GM21423 (cell line): ENCODE data around the gene SGCE.

Source experiments
- ATAC-seq: cut with Tn5 transposase; IDR thresholded peaks from one replicate; pipeline ENCODE4 v1.9.1; 2021; ENCODE audit warnings: mild to moderate bottlenecking, moderate library complexity; ENCODE audit not compliant: unreplicated experiment

SGCE gene

DNA sequence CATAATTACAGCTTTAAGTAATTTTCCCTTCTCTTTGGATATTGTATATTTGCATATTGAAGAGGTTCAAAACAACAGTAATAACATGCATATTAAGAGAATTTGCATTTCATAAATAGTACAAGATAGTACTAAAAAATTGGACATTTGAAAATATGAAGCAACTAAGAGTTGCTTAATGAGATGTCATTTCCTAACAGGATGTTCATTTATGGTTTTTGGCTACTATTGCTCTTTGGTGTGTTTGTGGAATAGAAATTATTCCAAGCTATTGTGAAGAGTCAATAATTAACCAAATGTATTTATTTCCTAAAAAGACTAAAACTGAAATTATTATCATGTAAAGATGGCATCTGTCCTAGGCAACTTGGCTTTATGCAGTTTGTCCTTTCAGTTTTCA, 4.1 kb upstream of the SGCE start:
- ATAC-seq, result no peak

DNA sequence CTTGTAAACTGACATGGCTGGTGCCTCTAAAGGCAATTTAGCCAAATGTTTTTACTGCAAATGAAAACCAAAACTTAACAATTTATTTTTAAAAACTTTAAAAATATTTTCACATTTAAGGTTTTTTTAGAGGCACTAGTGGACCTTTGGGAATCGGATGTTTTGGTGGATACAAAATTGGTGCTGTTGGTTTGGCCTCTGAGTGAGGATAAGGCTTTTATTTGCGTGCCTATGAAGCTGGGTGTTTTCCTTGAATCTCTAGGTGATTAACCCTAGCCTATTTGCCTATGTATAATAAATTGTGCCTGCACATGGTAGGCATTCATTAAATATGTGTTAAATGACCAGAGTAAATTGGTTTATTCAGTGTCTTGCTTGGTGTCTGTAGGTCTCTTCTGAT, 2.9 kb upstream of the SGCE start:
- ATAC-seq, result no peak

DNA sequence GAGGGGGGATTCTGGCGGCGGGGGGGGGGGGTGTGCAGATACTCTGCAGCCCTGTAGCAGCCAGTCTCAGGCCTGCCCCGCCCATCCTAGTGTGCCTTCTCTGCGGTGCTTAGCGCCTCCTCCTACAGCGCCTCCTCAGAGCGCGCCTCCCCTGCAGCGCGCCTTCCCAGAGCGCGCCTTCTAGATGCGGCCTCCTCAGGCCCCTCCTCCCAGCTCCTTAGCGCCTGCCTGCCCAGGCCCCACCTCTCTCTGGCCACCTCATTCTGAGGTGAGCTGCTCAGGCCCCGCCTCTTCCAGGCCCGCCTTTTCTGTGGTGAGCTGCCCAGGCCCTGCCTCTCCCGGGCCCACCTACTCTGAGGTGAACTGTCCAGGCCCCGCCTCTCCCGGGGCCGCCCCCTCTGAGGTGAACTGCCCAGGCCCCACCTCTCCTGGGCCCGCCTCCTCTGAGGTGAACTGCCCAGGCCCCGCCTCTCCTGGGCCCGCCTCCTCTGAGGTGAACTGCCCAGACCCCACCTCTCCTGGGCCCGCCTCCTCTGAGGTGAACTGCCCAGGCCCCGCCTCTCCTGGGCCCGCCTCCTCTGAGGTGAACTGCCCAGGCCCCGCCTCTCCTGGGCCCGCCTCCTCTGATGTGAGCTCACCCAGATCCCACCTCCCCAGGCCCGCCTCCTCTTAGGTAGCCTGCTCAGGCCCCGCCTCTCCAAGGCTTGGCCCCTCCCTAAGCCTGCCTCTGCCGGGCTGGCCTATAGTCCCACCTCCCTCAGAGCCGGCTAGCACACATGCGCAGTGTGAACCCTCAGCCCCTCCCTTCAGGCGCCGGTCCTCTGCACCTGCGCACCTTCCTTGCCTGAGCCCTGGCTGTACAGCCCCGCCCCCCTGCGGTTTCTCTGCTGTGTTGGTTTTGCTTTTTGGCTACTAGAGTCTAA, 2.1 kb upstream of the SGCE start:
- peak; percentile 79 for ATAC-seq

DNA sequence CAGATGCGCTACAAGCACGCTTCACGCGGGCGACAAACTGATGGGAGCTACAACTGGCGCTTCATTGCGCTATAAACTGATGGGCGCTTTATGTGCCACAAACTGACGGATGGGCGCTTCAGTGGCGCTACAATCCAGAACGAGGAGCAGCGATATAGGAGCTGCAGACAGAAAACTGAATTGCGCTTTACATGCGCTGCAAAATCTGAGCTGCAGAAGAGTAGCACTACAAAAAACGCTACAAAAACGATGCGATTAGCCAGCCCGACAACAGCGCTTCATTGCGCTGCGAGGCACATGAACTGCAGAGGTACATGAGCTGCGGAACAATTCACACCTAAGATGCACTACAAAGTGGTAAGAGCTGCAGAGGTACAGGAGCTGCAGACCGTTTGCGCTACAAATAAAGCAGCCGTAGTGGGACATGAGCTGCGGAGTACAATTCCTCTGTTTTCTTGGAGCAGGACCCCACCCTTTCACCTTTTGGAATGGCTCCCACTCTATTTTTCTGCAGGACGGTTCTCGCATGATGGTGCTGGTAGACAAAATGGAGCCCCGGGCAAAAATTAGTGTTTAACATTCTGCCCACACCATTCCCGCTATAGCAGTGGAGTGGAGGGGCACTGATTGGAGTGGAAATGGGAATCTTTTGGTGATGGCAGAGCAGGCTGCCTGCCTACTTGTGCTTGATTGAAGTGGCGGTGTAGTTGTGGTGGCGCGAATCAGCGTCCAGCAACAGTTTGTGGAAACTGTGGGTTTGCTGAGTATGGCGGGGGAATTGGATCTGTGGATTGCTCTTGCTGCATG, 1.2 kb upstream of the SGCE start:
- no peak for ATAC-seq

DNA sequence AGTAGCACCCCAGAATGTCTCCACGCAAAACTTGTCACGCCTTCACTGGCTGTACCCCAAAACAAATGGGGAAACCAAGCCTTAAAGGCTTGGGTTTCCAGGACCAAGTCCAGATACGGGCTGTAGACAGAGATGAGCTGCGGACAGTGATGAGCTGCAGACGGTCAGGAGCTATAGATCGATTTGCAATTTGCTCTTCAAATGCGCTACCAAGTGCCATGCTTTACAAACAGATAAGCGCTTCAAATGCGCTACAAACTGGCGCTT, 658 bp upstream of the SGCE start:
- ATAC-seq, result no peak

DNA sequence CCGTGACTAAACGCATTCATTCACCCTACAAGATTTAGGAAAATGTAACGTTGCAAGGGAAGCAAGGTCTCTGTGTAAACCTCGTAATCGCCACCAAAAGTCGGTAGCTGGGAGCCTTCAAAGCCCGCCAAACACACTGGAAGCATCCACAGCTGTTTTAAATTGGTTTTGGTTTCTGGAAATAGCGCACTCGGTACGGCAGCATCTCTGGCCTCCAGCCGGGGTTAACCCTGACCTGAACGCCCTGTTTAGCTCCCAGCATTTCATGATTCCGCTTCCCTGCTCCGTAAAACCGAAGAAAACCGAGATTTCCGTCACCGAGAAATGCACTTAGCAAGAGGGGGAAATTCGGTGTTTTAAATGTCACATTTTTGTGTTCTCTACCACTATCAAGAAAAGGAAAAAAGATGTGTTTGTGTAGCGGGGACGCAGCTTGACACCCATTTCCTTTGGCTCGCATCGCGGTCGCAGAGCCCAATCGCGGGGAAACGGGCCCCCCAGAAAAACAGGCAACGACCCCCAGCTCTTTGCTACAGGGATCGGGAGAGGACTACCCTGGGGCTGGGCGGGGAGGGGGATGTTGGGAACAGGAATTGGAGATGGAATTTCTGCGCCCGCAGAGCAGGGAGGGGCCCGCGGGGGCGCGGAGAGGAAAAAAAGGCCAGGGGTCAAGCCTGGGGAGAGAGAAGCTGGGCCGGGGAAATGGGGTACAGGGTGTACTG, 646 bp downstream of the SGCE start:
- no peak for ATAC-seq

DNA sequence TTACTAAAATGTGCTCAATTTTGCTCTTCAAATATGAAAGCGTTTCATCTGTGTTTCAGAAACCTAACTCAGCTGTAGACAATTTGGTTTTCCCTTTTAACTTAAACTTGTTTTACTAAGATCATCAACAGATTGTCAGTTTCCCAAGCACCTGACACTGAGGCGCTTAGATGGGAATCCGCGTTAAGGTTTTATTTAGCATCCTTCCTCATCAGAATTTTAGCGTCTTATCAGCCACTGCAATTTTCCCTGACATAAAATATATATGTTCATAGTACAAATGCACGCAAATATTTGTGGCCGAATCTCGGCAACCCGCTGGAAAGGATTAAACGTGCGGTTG, 1.2 kb downstream of the SGCE start:
- no peak for ATAC-seq

DNA sequence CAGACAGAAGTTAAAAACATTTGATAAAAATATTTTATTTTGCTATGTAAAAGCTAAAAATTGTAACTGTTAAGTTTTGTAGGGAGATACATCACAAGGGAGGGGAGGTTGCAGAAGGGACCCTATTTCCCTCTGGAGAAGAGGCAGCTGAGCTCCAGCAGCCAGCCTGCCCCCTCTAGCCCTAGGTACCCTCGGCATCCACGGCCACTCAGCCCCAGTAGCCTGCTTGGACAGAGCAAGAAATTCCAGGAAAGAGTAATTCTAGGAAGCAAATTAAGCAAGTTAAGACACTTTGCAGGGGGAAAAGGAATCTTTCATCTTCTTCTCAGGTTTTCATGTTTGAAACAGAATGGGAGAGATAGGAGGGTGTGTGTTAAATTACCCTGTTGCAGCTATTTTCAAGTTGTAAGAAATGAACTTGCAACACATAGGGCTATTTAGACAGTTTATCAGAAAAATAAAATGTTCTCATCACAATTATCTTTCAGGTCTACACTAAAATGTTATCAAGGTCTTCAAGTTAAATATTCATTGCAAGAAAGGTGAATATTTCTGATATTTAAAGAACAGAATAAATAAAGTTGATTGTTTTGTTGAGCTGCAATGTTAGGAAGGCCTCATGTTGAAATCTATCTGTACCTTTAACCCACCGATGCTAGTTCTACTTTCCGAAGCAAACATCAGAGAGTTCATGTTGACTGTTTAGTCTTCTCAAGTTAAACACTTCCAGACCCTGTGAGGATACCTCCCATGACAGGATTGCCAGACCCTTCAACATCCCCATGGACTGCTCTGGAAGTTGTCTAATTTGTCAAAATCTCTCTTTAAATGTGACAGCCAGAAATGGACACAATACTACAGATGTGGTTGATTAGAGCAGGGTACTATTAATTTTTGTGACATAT, 5.5 kb downstream of the SGCE start:
- ATAC-seq, result no peak

DNA sequence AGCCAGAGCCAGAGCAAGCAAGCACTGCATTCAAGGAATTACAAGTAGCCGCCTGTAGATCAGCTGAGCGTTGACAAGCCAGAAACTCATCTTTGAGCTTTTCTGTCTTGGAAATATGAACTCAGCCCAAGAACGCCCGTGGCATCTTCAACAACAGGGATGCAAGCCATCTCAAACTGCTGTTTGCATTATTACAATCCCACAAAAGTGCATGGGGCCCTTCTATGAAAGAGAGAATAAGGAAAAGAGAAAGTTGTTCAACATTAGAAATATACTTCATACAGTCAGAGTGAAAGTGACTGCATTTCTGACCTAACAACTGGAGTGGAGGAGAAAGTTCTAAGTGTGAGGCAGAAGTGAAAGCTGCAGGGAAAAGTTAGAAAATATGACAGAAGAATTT, 6.5 kb downstream of the SGCE start:
- ATAC-seq, result peak; percentile 86

DNA sequence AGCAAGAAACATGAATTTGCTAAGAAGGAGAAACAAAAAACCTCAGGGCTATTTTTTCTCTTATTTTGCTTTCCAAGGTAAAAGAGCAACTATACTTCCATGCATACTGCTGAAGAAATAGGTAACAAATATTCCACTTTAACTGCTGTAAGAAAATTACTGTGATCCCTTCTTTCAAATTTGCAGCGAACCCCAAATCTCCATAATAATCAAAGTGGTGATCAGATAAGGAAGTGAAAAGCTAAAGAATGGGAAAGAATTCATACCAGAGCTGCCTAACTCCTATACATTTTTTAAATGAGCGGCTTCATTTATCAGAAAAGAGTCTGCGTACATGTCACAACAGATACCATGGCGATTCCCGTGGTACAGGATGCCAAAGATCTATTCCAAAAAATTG, 7.2 kb downstream of the SGCE start:
- ATAC-seq, result no peak

DNA sequence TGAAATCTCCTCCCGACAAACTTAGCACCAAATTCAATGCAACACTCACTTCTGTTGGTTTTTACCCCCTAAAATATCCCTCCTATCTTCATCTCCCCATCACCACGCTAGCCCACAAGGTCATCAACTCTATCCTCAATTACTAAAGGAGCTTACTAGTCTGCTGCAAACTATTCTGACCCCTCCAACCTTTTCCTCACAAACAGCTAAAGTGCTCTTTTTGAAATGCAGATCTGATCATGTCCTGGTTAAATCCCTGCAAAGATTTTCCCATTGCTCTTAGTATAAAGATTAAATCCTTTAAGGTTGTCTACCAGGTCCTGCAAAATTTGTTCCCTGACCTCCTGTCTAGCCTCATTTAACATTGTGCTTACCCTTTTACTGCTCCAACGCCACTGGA, 8.6 kb downstream of the SGCE start:
- no peak for ATAC-seq

DNA sequence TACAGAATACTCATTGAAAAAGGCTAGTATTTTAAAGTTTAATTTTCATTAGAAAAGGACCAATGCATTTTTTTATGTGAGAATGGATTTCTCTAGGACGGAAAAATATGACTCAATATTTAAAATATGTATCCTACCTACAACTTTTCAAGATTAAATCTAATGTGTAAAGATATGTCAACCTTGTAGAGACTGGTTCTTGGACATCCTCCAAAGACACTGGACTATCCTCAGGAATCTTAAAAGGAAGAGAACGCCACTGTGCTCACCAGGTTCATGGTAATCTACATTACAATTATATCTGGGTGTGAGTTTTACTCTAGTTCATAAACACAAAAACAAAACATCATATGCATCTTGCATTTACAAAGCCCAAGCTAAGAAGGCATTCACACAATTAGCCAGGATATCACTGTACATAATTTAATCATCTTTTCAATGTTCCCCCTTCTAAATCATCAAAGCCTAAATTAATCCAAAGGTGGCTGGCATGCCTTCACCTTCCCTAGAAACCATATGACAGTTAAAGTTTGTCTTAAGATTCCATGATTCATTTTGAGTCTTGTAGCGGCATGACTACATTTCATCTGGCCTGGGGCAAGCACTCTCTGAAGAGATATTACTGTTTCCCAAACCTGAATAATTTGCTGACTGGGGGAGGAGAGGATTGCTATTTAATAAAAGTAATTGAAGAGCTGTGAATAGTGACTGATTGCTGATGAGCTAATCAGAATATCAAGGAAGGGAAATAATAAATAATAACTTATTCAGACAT, 12.0 kb downstream of the SGCE start:
- ATAC-seq, result no peak

DNA sequence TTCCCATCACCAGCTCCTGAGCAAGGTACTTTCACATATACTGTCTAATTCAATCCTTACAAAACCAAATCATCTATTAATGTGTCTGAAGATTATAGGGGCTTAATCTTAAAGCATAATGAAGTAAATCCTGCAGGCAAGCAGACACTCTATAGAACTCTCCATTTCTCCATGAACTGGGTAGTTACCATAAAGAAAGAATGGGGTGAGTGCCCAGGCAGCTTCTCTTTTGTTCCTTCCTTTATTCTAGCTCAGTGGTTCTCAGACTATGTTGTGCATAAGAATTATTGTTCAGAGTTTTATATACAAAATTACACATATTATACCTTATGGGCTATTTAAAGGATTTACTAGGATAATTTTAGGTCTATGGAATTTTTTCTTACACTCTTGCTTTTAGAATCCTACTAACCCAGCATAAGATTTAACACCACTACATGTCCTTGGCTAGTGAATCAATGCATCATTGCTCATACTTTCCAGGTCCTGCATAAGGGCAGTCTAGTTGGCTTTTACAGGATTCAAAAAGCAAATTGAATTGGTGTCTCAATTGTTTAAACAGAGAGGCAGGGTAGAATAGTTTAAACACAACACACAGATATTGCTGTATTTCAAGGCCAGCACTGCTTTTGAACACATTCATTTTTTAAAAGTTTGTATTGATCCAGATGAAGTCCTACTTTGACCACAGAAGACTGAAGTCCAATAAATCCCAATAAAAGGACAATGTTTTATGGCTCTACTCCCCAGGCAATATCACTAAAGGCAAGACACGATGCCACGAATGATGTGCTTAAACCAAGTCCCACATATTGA, 12.9 kb downstream of the SGCE start:
- ATAC-seq, result no peak

DNA sequence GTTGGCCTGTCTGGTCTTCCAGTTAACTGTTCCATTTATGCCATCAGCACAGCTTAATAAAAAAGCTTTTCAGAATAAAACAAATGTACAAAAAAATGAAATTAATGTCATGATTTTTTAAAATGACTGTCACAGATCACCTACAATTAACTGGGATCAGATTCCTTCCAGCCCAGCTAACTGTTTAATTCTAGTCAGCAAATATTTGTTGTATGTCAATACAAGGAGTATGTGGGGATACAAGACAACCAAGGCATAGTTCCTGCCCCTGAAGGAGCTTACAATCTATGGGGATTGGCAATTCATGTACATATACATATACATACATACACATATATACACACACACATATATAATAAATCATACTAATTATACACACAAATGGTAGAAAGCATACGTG, 16.5 kb downstream of the SGCE start:
- ATAC-seq, result no peak

DNA sequence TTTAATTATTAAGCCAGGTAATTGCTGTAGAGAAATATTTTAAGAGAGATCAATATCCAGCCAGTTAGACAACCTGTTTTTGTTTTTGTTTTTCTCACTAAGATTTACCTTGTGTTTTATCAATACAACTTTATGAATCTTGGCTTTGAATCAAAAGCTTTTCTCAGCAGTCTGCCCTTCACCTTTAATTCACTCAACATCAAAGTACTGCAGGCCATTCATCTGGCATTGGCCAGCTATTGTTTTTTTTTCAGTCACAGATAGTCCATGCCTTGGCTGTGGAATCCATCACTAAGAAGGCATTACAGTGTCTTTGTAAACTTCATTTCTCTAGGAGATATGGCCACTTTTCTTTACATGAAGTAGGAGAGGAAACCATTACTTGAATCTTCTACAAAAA, 20.2 kb downstream of the SGCE start:
- no peak for ATAC-seq

DNA sequence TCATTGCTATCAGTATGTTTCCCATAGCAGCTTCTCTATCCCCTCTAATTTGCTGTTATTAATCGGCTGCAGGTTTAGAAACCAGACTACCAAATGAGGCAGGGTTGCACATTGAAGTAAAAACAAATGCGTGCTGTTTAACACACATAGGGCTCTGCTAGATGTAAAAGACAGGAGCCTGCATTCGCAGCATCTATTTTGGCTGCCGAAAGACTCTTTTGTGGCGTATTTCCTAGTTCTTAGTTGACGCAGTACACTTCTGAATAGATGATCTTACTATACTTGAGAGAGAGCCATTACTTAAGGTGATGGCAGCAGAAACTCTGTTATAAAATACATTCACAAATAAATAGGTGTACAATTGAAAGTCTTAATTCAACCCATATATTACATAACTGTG, 21.4 kb downstream of the SGCE start:
- ATAC-seq, result no peak

DNA sequence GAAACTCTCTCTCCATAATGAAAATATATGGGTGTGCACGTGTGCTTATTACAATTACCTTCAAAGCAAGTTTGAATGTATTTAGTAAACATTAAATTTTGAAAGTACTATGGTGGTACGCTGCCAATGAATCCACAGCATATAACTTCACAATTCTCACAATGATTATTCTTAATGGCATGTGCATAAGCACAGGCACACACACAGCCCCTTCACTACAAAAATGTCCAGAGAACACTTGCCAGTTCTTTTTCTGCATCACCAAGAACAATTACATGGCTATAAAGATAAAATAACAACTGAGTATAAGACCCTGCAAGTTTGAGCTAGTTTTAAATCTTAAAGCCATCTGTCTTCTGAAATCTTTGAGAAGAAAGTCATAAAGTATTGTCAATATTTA, 22.2 kb downstream of the SGCE start:
- ATAC-seq, result no peak

DNA sequence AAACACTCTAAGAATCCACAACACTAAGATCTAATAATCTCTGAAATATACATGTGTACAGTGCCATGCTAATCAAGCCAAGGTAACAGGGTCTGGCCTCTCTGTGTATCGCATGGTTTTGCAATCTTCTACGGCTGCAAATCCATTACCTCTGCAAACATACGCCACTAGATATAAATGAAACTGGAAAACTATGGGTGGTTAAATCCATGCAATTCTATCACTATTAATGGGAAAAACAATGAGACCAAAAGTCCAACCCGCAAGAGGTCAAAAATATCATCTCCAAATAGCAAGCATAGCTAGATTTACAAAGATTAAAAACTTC, 23.0 kb downstream of the SGCE start:
- no peak for ATAC-seq

DNA sequence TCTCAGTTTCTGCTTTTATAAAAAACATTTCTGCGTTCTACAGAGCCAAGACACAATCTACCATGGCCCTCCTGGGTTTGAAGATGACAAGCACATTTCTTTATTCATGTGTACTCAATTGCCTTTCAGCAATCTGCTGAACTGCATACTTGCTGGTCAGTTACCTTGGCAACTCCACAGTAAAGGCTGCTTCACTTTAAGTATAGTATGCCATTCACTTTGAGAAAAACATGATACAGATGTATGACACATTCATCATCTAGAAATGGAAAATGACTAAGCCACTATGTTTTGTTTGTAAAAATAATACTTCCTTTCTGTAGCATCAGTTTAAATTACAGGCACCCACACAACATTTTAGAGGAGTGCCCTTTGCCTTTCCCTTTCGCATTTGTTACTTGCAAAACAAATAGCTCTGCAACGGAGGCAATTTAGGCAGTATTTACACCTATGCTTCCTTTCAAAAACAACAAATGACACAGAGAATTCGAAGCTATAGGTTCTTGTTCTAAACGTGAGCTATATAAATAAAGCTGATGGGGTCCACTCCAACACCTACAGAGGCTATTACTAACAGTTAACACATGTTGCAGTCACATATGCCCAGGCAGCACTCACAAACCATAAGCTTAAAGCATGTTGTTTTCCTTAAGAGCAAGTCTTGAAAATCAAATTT, 23.5 kb downstream of the SGCE start:
- no peak for ATAC-seq
